HepG2 (cell line): ENCODE data around the gene AMIGO3. TPM values are rescaled to one million over a fixed set of nuclear protein-coding genes. Genes with fewer than 3 reads are reported as not detected.

Experiments used
- ATAC-seq: fragments of 200-7000 bp; cut with Tn5 transposase; 3 replicates; pipeline ENCODE4 v1.9.1; 2020; ENCODE audit warnings: mild to moderate bottlenecking, moderate library complexity
- BruUV-seq: library from RNA; stranded (reverse); fragments of 400-500 nt; replicated peaks from 2 replicates; lab custom pipeline; 2021; lab: Mats Ljungman, UMichigan
- CTCF ChIA-PET: fragments of 300-600 bp; formaldehyde crosslinking; extraction: SDS; loops from one replicate; lab custom pipeline; 2021; ENCODE audit warnings: low total read pairs, inconsistent platforms, low intra/inter-chr PET ratio; lab: Yijun Ruan, JAX
- POLR2A ChIA-PET: fragments of 350-600 bp; sonication (Branson Sonifier 250); formaldehyde crosslinking; loops from one replicate; lab custom pipeline; 2020; ENCODE audit warnings: antibody characterized with exemption, inconsistent platforms; lab: Yijun Ruan, JAX
- DNase-seq: peaks from one replicate; pipeline ENCODE4 v3.0.0-alpha.2; 2015; ENCODE audit warnings: low spot score
- FAIRE-seq: peaks from 3 replicates; lab custom pipeline; 2011; peaks lifted over from hg19 to GRCh38; lab: Jason Lieb, UNC
- H2AFZ ChIP-seq: one replicate; pipeline ENCODE4 v1.6.1; 2011; ENCODE audit warnings: low read length, inconsistent platforms
- H3K27ac ChIP-seq: fragments of 300-600 bp; 3 replicates; pipeline ENCODE4 v1.8.0; 2011; ENCODE audit warnings: mixed run types, mild to moderate bottlenecking, mixed read lengths, low read length, inconsistent platforms; ENCODE audit not compliant: insufficient read depth; ENCODE audit errors: extremely low read length
- H3K27me3 ChIP-seq, 2 experiments: fragments of 200-600 bp in 1 of 2; 2 replicates in 1 of 2; 3 replicates in 1 of 2; pipeline versions ENCODE4 v1.6.0 to v1.8.0; 2011; ENCODE audit warnings: low read length in 2 of 2, mild to moderate bottlenecking in 2 of 2, moderate library complexity in 2 of 2, inconsistent platforms in 1 of 2; ENCODE audit not compliant: insufficient read depth in 2 of 2, control insufficient read depth in 1 of 2
- H3K36me3 ChIP-seq, 2 experiments: fragments of 200-600 bp in 1 of 2; replicated peaks in 1 of 2; 2 replicates in 1 of 2; 3 replicates in 1 of 2; pipeline versions ENCODE4 v1.5.1 to v1.8.0; 2011; ENCODE audit warnings: low read length in 2 of 2, inconsistent platforms in 1 of 2; ENCODE audit not compliant: insufficient read depth in 2 of 2, control insufficient read depth in 1 of 2
- H3K4me1 ChIP-seq: 2 replicates; pipeline ENCODE4 v1.5.1; 2012; ENCODE audit warnings: low read length, inconsistent platforms; ENCODE audit not compliant: insufficient read depth
- H3K4me2 ChIP-seq: 2 replicates; pipeline ENCODE4 v1.6.0; 2011; ENCODE audit warnings: low read depth, low read length, inconsistent platforms
- H3K4me3 ChIP-seq, 3 experiments: fragments of 200-600 bp in 1 of 3; sonication (generic), shearing (Covaris generic) in 1 of 3; replicated peaks in 1 of 3; 2 replicates each; pipeline ENCODE4 v1.5.1; 2011 to 2016; ENCODE audit warnings: low read length in 3 of 3, inconsistent platforms in 2 of 3, low read depth in 2 of 3, mild to moderate bottlenecking in 2 of 3, control low read depth in 1 of 3, mixed read lengths in 1 of 3; ENCODE audit not compliant: insufficient read depth in 1 of 3
- H3K79me2 ChIP-seq: one replicate; pipeline ENCODE4 v1.6.1; 2011; ENCODE audit warnings: low read length, inconsistent platforms; ENCODE audit not compliant: insufficient read depth
- H3K9ac ChIP-seq: 2 replicates; pipeline ENCODE4 v1.6.0; 2011; ENCODE audit warnings: mild to moderate bottlenecking, low read depth, low read length, inconsistent platforms; ENCODE audit not compliant: insufficient read depth
- H3K9me3 ChIP-seq: 2 replicates; pipeline ENCODE4 v1.5.1; 2012; ENCODE audit warnings: mild to moderate bottlenecking, low read length
- H4K20me1 ChIP-seq: 2 replicates; pipeline ENCODE4 v1.6.0; 2011; ENCODE audit warnings: inconsistent platforms, mild to moderate bottlenecking, low read length, moderate library complexity; ENCODE audit not compliant: insufficient read depth
- EEA1 ChIP-seq: sonication (generic); formaldehyde crosslinking; IDR thresholded peaks from 2 replicates; pipeline ENCODE4 v1.5.1; 2020; ENCODE audit warnings: mild to moderate bottlenecking, missing genetic modification reagents, borderline replicate concordance
- PAF1 ChIP-seq: IDR thresholded peaks from 2 replicates; pipeline ENCODE4 v1.6.1; 2016; ENCODE audit warnings: missing genetic modification reagents, missing compliant biosample characterization
- POLR2AphosphoS2 ChIP-seq: IDR thresholded peaks from 2 replicates; pipeline ENCODE4 v1.6.1; 2011; ENCODE audit warnings: low read depth, low read length, improper control_type of control experiment
- TMF1 ChIP-seq: sonication (generic); formaldehyde crosslinking; IDR thresholded peaks from 2 replicates; pipeline ENCODE4 v1.8.1; 2022; ENCODE audit warnings: low read depth, missing genetic modification reagents
- ZNF512B ChIP-seq: sonication (generic); formaldehyde crosslinking; IDR thresholded peaks from 2 replicates; pipeline ENCODE4 v1.5.1; 2020; ENCODE audit warnings: missing genetic modification reagents, mild to moderate bottlenecking, borderline replicate concordance
- WGBS: methylation state at CpG from one replicate; pipeline ENCODE4 v1.1.6; 2017; ENCODE audit warnings: low lambda C conversion rate; 5-methylcytosine and 5-hydroxymethylcytosine counted together
- in situ Hi-C: cut with HindIII; loops from 2 replicates; pipeline ENCODE4 v1.10.0; 2017; ENCODE audit warnings: low pct_unique_long_range_greater_than_20kb; ENCODE audit not compliant: extremely low pct_ligation_motif_present
- intact Hi-C: fragments of 100-400 bp; cut with micrococcal nuclease; formaldehyde crosslinking; loops from one replicate; pipeline ENCODE4 v1.10.0; 2022; ENCODE audit not compliant: unreplicated experiment
- polyA plus RNA-seq, 8 experiments: library from polyadenylated mRNA; depleted of rRNA in 3 of 8; stranded (reverse) in 7 of 8; unstranded in 1 of 8; fragments of >200 nt; fragmentation: Illumina TruSeq in 4 of 8; extraction: Trizol in 4 of 8; gene quantifications; 2 replicates each; pipeline versions ENCODE4 v1.2.1 to v1.2.3, GENCODE V29; 2011 to 2016; ENCODE audit warnings: low read depth in 4 of 8, missing spikeins in 1 of 8, mixed read lengths in 1 of 8; ENCODE audit not compliant: insufficient read depth in 1 of 8
- total RNA-seq, 5 experiments: library from RNA; depleted of rRNA; stranded (reverse); fragments of >200 nt; fragmentation: Illumina TruSeq; extraction: Trizol; gene quantifications; 2 replicates each; pipeline ENCODE4 v1.2.3, GENCODE V29; 2016; ENCODE audit warnings: low read depth in 1 of 5

AMIGO3 gene
- total and polyA plus RNA-seq, 2 of the 13 experiments (the other 11 are each of a cell fraction or from before 2014, with no cell fraction given): 0.35 TPM; not detected in 1

GRCh38 chr3:49733551-49733950 lies 14.1 kb upstream of the AMIGO3 start:
- POLR2A ChIA-PET: interaction anchor here (0.7 kb wide), 1 partner anchor 31 kb away, joined by 3 read pairs; no protein-coding TSS in a partner anchor

More at GRCh38 chr3:49733551-49733950, 14.1 kb upstream of the AMIGO3 start:
- H3K9me3 ChIP-seq: no peaks in the 10 kb centered on the region
- CTCF ChIA-PET: no interaction called here
- BruUV-seq: no TSS peak
- DNase-seq: no peak
- no peaks in the 10 kb centered on the region for H4K20me1 ChIP-seq
- H3K27me3 ChIP-seq: no peaks in the 10 kb centered on the region
- no peak overlapping the region for H3K9ac ChIP-seq
- intact Hi-C loops: loop anchor here (5.0 kb wide), 1 partner anchor 54 kb away; the partner anchor contains the start of gene IP6K1
- peaks cover 25 to 64% of the 10 kb centered on the region in 2 experiments for H3K36me3 ChIP-seq
- ATAC-seq: no peak
- no peak overlapping the region for H3K4me2 ChIP-seq
- no peak overlapping the region for H2AFZ ChIP-seq
- 94% methylated on average over 1 of the region's 1 CpG for WGBS
- H3K27ac ChIP-seq: no peak overlapping the region
- no peaks in the 10 kb centered on the region for H3K79me2 ChIP-seq
- no peak overlapping the region for H3K4me3 ChIP-seq
- peaks cover 20% of the 10 kb centered on the region for H3K4me1 ChIP-seq
- no peak for TF ChIP-seq EEA1
- no peak for TF ChIP-seq POLR2AphosphoS2
- no peak for TF ChIP-seq PAF1
- TF ChIP-seq ZNF512B: no peak
- no peak for TF ChIP-seq TMF1 (CRISPR knock-in tag)
- peak; percentile 26 for FAIRE-seq
- in situ Hi-C loops: no loop called here
